ENCODE data around the gene HS2ST1.
"Not testable (repeated sequence)": the region's sequence is repeated elsewhere in the genome, so short reads cannot be mapped to it uniquely, and the experiment has no call there.

Gene HS2ST1

DNA sequence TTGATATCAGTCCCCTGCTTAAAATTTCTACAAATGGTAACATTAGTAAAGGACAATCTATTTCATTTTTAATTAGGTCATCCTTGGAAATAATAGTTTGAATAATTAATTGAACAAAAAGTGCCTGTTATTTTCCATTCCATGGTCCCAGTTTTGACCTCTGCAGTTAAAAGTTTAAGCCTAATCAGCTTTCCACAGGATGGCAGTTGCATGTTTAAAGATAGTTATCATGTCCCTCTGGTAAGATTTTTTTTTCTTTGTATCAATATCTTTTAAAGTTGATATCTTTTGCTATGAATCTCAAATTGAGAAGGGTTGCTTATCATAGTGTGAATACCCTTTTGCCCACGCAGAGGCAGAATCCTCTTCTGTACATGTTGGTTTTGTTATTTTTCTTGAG lies 90.4 kb downstream of the HS2ST1 start:
- no peak for TF ChIP-seq EZH2phosphoT487 (IDR thresholded peaks at IDR 0.05; ENCODE audit: borderline replicate concordance)
- TF ChIP-seq, protein P1, sequence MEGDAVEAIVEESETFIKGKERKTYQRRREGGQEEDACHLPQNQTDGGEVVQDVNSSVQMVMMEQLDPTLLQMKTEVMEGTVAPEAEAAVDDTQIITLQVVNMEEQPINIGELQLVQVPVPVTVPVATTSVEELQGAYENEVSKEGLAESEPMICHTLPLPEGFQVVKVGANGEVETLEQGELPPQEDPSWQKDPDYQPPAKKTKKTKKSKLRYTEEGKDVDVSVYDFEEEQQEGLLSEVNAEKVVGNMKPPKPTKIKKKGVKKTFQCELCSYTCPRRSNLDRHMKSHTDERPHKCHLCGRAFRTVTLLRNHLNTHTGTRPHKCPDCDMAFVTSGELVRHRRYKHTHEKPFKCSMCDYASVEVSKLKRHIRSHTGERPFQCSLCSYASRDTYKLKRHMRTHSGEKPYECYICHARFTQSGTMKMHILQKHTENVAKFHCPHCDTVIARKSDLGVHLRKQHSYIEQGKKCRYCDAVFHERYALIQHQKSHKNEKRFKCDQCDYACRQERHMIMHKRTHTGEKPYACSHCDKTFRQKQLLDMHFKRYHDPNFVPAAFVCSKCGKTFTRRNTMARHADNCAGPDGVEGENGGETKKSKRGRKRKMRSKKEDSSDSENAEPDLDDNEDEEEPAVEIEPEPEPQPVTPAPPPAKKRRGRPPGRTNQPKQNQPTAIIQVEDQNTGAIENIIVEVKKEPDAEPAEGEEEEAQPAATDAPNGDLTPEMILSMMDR (conservative IDR thresholded peaks at IDR 0.05; ENCODE audit: low read length) = no peak
- H3K4me1 ChIP-seq (ENCODE audit: insufficient read depth, low read length, poor library complexity, severe bottlenecking) = peaks cover 3% of the 10 kb centered on the region
- H3K9me2 ChIP-seq (replicated peaks; ENCODE audit: low read depth, low read length) = no peaks in the 10 kb centered on the region
- no peaks in the 10 kb centered on the region for H3K27me3 ChIP-seq (ENCODE audit: insufficient read depth, low read length, poor library complexity, severe bottlenecking)
- no peak overlapping the region for H2AFZ ChIP-seq (ENCODE audit: low read length)
- no peak overlapping the region for H3K9ac ChIP-seq (ENCODE audit: low read depth, low read length, poor library complexity, severe bottlenecking)
- no peaks in the 10 kb centered on the region for H3F3A ChIP-seq (ENCODE audit: low read depth)
- no peak overlapping the region for H3K4me3 ChIP-seq (ENCODE audit: low read length, poor library complexity, severe bottlenecking)
- no peaks in the 10 kb centered on the region for H3K9me3 ChIP-seq (ENCODE audit: insufficient read depth, low read depth, low read length)
- no peaks in the 10 kb centered on the region for H3K79me2 ChIP-seq (ENCODE audit: insufficient read depth, low read length)
- no peaks in the 10 kb centered on the region for H4K20me1 ChIP-seq (ENCODE audit: insufficient read depth, low read length, poor library complexity, severe bottlenecking)
- no peak overlapping the region for H3K4me2 ChIP-seq (ENCODE audit: low read depth, low read length, poor library complexity, severe bottlenecking)
- H3K36me3 ChIP-seq (ENCODE audit: insufficient read depth, low read length) = no peaks in the 10 kb centered on the region

DNA sequence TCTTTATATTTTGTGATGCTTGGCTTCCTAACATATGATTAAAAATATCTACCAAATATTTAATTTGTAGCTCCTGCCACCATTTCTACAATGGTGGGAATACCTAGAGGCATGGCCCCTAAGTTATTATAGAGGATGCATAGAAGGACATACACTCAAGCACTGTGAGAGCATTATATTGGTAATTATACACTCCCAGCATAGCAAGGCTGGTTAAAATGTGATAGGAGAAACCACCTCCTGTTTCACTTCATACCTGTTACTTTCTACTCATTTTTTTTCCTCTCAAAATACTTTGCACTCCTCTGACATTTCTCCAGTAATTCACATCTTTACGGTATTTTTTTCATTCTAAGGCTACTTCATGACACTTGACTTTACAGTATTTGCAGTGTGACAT lies 92.9 kb downstream of the HS2ST1 start:
- Histone ChIP-seq H3K9me3 (ENCODE audit: insufficient read depth, low read depth, low read length) (peaks cover 2% of the 10 kb centered on the region; the same call in 1 of the 2 replicates), H4K20me1 (ENCODE audit: insufficient read depth, low read length, poor library complexity, severe bottlenecking) (no peaks in the 10 kb centered on the region), H3K79me2 (ENCODE audit: insufficient read depth, low read length) (no peaks in the 10 kb centered on the region), H3K4me1 (ENCODE audit: insufficient read depth, low read length, poor library complexity, severe bottlenecking) (peaks cover 3% of the 10 kb centered on the region), H3K4me2 (ENCODE audit: low read depth, low read length, poor library complexity, severe bottlenecking) (no peak overlapping the region), H3K36me3 (ENCODE audit: insufficient read depth, low read length) (no peaks in the 10 kb centered on the region), H3K4me3 (ENCODE audit: low read length, poor library complexity, severe bottlenecking) (no peak overlapping the region), H3F3A (ENCODE audit: low read depth) (no peaks in the 10 kb centered on the region), H2AFZ (ENCODE audit: low read length) (no peak overlapping the region), H3K9ac (ENCODE audit: low read depth, low read length, poor library complexity, severe bottlenecking) (no peak overlapping the region), H3K27me3 (ENCODE audit: insufficient read depth, low read length, poor library complexity, severe bottlenecking) (no peaks in the 10 kb centered on the region), H3K9me2 (replicated peaks; ENCODE audit: low read depth, low read length) (no peaks in the 10 kb centered on the region)
- no peak for TF ChIP-seq EZH2phosphoT487 (IDR thresholded peaks at IDR 0.05; ENCODE audit: borderline replicate concordance)
- TF ChIP-seq, protein P1 (conservative IDR thresholded peaks at IDR 0.05; ENCODE audit: low read length) = no peak

GRCh38 chr1:87013385-87013784 lies 99.0 kb downstream of the HS2ST1 start:
- H3K27me3 ChIP-seq (ENCODE audit: insufficient read depth, low read length, poor library complexity, severe bottlenecking) = not testable (repeated sequence)

GRCh38 chr1:87017998-87018672 lies 103.7 kb downstream of the HS2ST1 start:
- H3K9me2 ChIP-seq (replicated peaks; ENCODE audit: low read depth, low read length) = no peaks in the 10 kb centered on the region
- no peaks in the 10 kb centered on the region for H4K20me1 ChIP-seq (ENCODE audit: insufficient read depth, low read length, poor library complexity, severe bottlenecking)
- TF ChIP-seq EZH2phosphoT487 (IDR thresholded peaks at IDR 0.05; ENCODE audit: borderline replicate concordance) = no peak
- peaks cover 8% of the 10 kb centered on the region; the same call in 1 of the 2 replicates for H3K9me3 ChIP-seq (ENCODE audit: insufficient read depth, low read depth, low read length)
- no peaks in the 10 kb centered on the region for H3K36me3 ChIP-seq (ENCODE audit: insufficient read depth, low read length)
- peaks cover 18% of the 10 kb centered on the region for H3K4me1 ChIP-seq (ENCODE audit: insufficient read depth, low read length, poor library complexity, severe bottlenecking)
- no peak overlapping the region for H3K4me3 ChIP-seq (ENCODE audit: low read length, poor library complexity, severe bottlenecking)
- H3K9ac ChIP-seq (ENCODE audit: low read depth, low read length, poor library complexity, severe bottlenecking) = no peak overlapping the region
- no peaks in the 10 kb centered on the region for H3F3A ChIP-seq (ENCODE audit: low read depth)
- H3K79me2 ChIP-seq (ENCODE audit: insufficient read depth, low read length) = peaks cover 8% of the 10 kb centered on the region; the same call in 1 of the 2 replicates
- no peaks in the 10 kb centered on the region for H3K27me3 ChIP-seq (ENCODE audit: insufficient read depth, low read length, poor library complexity, severe bottlenecking)
- no peak overlapping the region for H3K4me2 ChIP-seq (ENCODE audit: low read depth, low read length, poor library complexity, severe bottlenecking)
- no peak overlapping the region for H2AFZ ChIP-seq (ENCODE audit: low read length)

More at GRCh38 chr1:87013385-87013784, 99.0 kb downstream of the HS2ST1 start:
- not testable (repeated sequence) for H3K4me2 ChIP-seq (ENCODE audit: low read depth, low read length, poor library complexity, severe bottlenecking); H3K4me1 ChIP-seq (ENCODE audit: insufficient read depth, low read length, poor library complexity, severe bottlenecking); H3K9ac ChIP-seq (ENCODE audit: low read depth, low read length, poor library complexity, severe bottlenecking); H3K79me2 ChIP-seq (ENCODE audit: insufficient read depth, low read length); H3K36me3 ChIP-seq (ENCODE audit: insufficient read depth, low read length); H2AFZ ChIP-seq (ENCODE audit: low read length); H3F3A ChIP-seq (ENCODE audit: low read depth); H3K9me2 ChIP-seq (replicated peaks; ENCODE audit: low read depth, low read length); H4K20me1 ChIP-seq (ENCODE audit: insufficient read depth, low read length, poor library complexity, severe bottlenecking); H3K4me3 ChIP-seq (ENCODE audit: low read length, poor library complexity, severe bottlenecking)
- H3K9me3 ChIP-seq (ENCODE audit: insufficient read depth, low read depth, low read length) = peaks cover 14% of the 10 kb centered on the region; the same call in 1 of the 2 replicates
